K562 (cell line): Measurements from ENCODE around the gene GEN1. TPM values are rescaled to one million over a fixed set of nuclear protein-coding genes. Genes with fewer than 3 reads are reported as not detected.

Experiments used
- ATAC-seq: fragments of 200-7000 bp; cut with Tn5 transposase; 3 replicates; pipeline ENCODE4 v1.9.1; 2020; ENCODE audit warnings: moderate library complexity
- BruUV-seq: library from RNA; stranded (reverse); fragments of 400-500 nt; replicated peaks from 2 replicates; lab custom pipeline; 2021; lab: Mats Ljungman, UMichigan
- CTCF ChIA-PET: fragments of 300-600 bp; formaldehyde crosslinking; extraction: SDS; loops from one replicate; lab custom pipeline; 2021; ENCODE audit warnings: low intra/inter-chr PET ratio; lab: Yijun Ruan, JAX
- POLR2A ChIA-PET: fragments of 300-600, 350-650 bp; sonication (Branson Sonifier 250); formaldehyde crosslinking; extraction: SDS; loops from one replicate; lab custom pipeline; 2021; ENCODE audit warnings: antibody characterized with exemption, inconsistent platforms; lab: Yijun Ruan, JAX
- DNase-seq, 4 experiments: peaks; one replicate each; pipeline versions ENCODE4 v3.0.0 to v3.0.0-alpha.2; 2011 to 2018; ENCODE audit warnings: low spot score in 3 of 4, mixed read lengths in 3 of 4; ENCODE audit errors: extremely low read depth in 1 of 4
- FAIRE-seq: peaks from 2 replicates; lab custom pipeline; 2011; peaks lifted over from hg19 to GRCh38; lab: Jason Lieb, UNC
- H2AFZ ChIP-seq: 2 replicates; pipeline ENCODE4 v1.6.0; 2011; ENCODE audit warnings: low read depth, low read length, control low read depth, inconsistent platforms
- H3K27ac ChIP-seq: fragments of 200-600 bp; 3 replicates; pipeline ENCODE4 v1.8.0; 2011; ENCODE audit warnings: low read depth, mild to moderate bottlenecking, control low read depth, inconsistent platforms, low read length, moderate library complexity, mixed read lengths; ENCODE audit errors: extremely low read depth
- H3K27me3 ChIP-seq, 2 experiments: fragments of 300-600 bp in 1 of 2; 2 replicates in 1 of 2; 3 replicates in 1 of 2; pipeline versions ENCODE4 v1.6.0 to v1.8.0; 2011; ENCODE audit warnings: inconsistent platforms in 2 of 2, low read length in 2 of 2, mild to moderate bottlenecking in 1 of 2, mixed read lengths in 1 of 2, moderate library complexity in 1 of 2; ENCODE audit not compliant: control insufficient read depth in 2 of 2, insufficient read depth in 2 of 2
- H3K36me3 ChIP-seq: fragments of 300-600 bp; 3 replicates; pipeline ENCODE4 v1.8.0; 2011; ENCODE audit warnings: mild to moderate bottlenecking, low read length, inconsistent platforms; ENCODE audit not compliant: control insufficient read depth, insufficient read depth
- H3K4me1 ChIP-seq, 2 experiments: fragments of 200-600 bp in 1 of 2; replicated peaks in 1 of 2; 2 replicates in 1 of 2; 3 replicates in 1 of 2; pipeline versions ENCODE4 v1.5.1 to v1.8.0; 2011; ENCODE audit warnings: inconsistent platforms in 2 of 2, low read length in 2 of 2, mild to moderate bottlenecking in 1 of 2, mixed read lengths in 1 of 2, moderate library complexity in 1 of 2; ENCODE audit not compliant: control insufficient read depth in 2 of 2, insufficient read depth in 2 of 2
- H3K4me2 ChIP-seq: 2 replicates; pipeline ENCODE4 v1.6.1; 2011; ENCODE audit warnings: low read length, control low read depth, inconsistent platforms, mixed read lengths; ENCODE audit not compliant: insufficient read depth
- H3K4me3 ChIP-seq: fragments of 200-600 bp; sonication (generic), shearing (Covaris generic); 2 replicates; pipeline ENCODE4 v1.5.1; 2016; ENCODE audit warnings: control low read depth, inconsistent platforms
- H3K79me2 ChIP-seq: fragments of 200-600 bp; 3 replicates; pipeline ENCODE4 v1.8.0; 2011; ENCODE audit warnings: low read length, inconsistent platforms; ENCODE audit not compliant: control insufficient read depth, insufficient read depth
- H3K9ac ChIP-seq, 2 experiments: 2 replicates each; pipeline versions ENCODE4 v1.6.0 to v1.6.1; 2011; ENCODE audit warnings: low read depth in 2 of 2, low read length in 2 of 2, control low read depth in 1 of 2, inconsistent platforms in 1 of 2, mild to moderate bottlenecking in 1 of 2, mixed read lengths in 1 of 2; ENCODE audit not compliant: insufficient read depth in 1 of 2
- H3K9me1 ChIP-seq: one replicate; pipeline ENCODE4 v1.6.0; 2011; ENCODE audit warnings: inconsistent platforms, mild to moderate bottlenecking, low read length, moderate library complexity; ENCODE audit not compliant: control insufficient read depth, insufficient read depth
- H3K9me3 ChIP-seq: replicated peaks from 2 replicates; pipeline ENCODE4 v1.5.1; 2011; ENCODE audit warnings: low read depth, low read length, inconsistent platforms; ENCODE audit not compliant: control insufficient read depth, insufficient read depth
- H4K20me1 ChIP-seq: replicated peaks from 2 replicates; pipeline ENCODE4 v1.6.1; 2011; ENCODE audit warnings: low read length, inconsistent platforms, mixed read lengths; ENCODE audit not compliant: control insufficient read depth, insufficient read depth
- DACH1 ChIP-seq: fragments of 450-650 bp; IDR thresholded peaks from 2 replicates; pipeline ENCODE4 v1.6.1; 2018; ENCODE audit not compliant: partially characterized antibody
- GABPA ChIP-seq: fragments of 200-800 bp; sonication (Bioruptor generic); conservative IDR thresholded peaks from 2 replicates; pipeline ENCODE4 v1.6.1; 2016; ENCODE audit warnings: low read depth, missing genetic modification characterization, missing compliant biosample characterization
- MTA3 ChIP-seq: fragments of 450-650 bp; formaldehyde crosslinking; IDR thresholded peaks from 2 replicates; pipeline ENCODE4 v1.6.1; 2017; ENCODE audit warnings: mild to moderate bottlenecking, borderline replicate concordance
- RBM25 ChIP-seq: fragments of 200-400 bp; formaldehyde crosslinking; IDR thresholded peaks from 2 replicates; pipeline ENCODE4 v1.6.1; 2018; ENCODE audit warnings: low read length, low read depth, moderate library complexity; ENCODE audit not compliant: severe bottlenecking
- ZNF23 ChIP-seq: fragments of 250-450 bp; sonication (Bioruptor Pico); IDR thresholded peaks from 2 replicates; pipeline ENCODE4 v1.4.0; 2020; ENCODE audit warnings: mild to moderate bottlenecking
- ZNF561 ChIP-seq: fragments of 450-650 bp; formaldehyde crosslinking; conservative IDR thresholded peaks from 2 replicates; pipeline ENCODE4 v1.4.0; 2020; ENCODE audit warnings: mild to moderate bottlenecking, moderate library complexity
- WGBS: fragments of 100-300 bp; shearing (Covaris generic); methylation state at CpG from one replicate; pipeline ENCODE4 v1.1.6; 2016; ENCODE audit warnings: low coverage, mixed read lengths; ENCODE audit not compliant: insufficient coverage; ENCODE audit errors: missing lambda C conversion rate; 5-methylcytosine and 5-hydroxymethylcytosine counted together
- in situ Hi-C: fragments of 300-500 bp; cut with MboI; formaldehyde crosslinking; loops from 4 replicates; pipeline ENCODE4 v1.15.0; 2018; ENCODE audit warnings: inconsistent platforms, mixed read lengths
- intact Hi-C: fragments of 100-400 bp; cut with micrococcal nuclease; formaldehyde crosslinking; loops from 2 replicates; pipeline ENCODE4 v1.14.2; 2022
- polyA plus RNA-seq, 8 experiments: library from polyadenylated mRNA; depleted of rRNA in 4 of 8; stranded (reverse) in 5 of 8; unstranded in 3 of 8; fragments of >200 nt; fragmentation: Nextera tagmentation in 2 of 8; fragmentation: Illumina TruSeq in 1 of 8; extraction: Ambion mirVana in 2 of 8; extraction: Trizol in 1 of 8; gene quantifications; 2 replicates each; pipeline versions ENCODE4 v1.2.1 to v1.2.3, GENCODE V29; 2011 to 2014; ENCODE audit warnings: inconsistent platforms in 1 of 8, missing spikeins in 1 of 8
- total RNA-seq, 7 experiments: library from RNA; depleted of rRNA in 6 of 7; stranded (reverse); fragments of >200 nt in 6 of 7; fragmentation: Illumina TruSeq in 2 of 7; extraction: Trizol in 2 of 7; gene quantifications; 2 replicates each; pipeline versions ENCODE4 v1.2.1 to v1.2.3, GENCODE V29; 2011 to 2021; ENCODE audit warnings: low replicate concordance in 1 of 7

GEN1 gene
- total and polyA plus RNA-seq, 9 of the 15 experiments (the other 6 are each of a cell fraction or from before 2014, with no cell fraction given): 8.6 to 39.7 (median 24.5) TPM

DNA sequence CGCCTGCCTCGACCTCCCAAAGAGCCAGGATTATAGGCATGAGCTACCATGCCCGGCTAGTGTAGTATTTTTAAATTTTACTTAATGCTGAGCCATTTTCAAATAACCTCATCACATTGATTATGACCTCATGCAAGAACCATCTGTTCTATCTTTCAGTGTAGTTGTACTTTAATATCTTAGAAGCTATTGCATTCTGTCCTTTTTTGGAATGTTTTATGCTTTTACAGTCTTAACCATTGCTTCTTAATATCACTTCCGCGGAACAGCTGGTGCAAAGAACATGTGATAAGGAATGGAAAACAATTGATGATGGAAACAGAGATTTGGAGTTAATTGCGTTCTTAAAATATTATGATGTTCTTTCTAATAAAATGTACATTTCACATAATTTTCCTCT, 2.7 kb downstream of the GEN1 start:
- no peaks in the 10 kb centered on the region for H3K27me3 ChIP-seq
- H3K9me1 ChIP-seq: no peaks in the 10 kb centered on the region
- no peak for ATAC-seq
- BruUV-seq: no TSS peak
- 57% methylated on average over 6 of the region's 6 CpGs for WGBS
- H3K4me1 ChIP-seq: peaks cover 7 to 25% of the 10 kb centered on the region in 2 experiments
- intact Hi-C loops: no loop called here
- no peak for DNase-seq
- TF ChIP-seq DACH1 (peak; percentile 53), ZNF561 (no peak)
- in situ Hi-C loops: no loop called here
- CTCF ChIA-PET: no interaction called here
- H3K4me2 ChIP-seq: peak overlapping the region; percentile 39
- no peaks in the 10 kb centered on the region for H3K9me3 ChIP-seq
- no peak overlapping the region for H3K27ac ChIP-seq
- POLR2A ChIA-PET: no interaction called here
- H3K9ac ChIP-seq: no peak overlapping the region
- no peak for FAIRE-seq
- no peaks in the 10 kb centered on the region for H4K20me1 ChIP-seq
- H2AFZ ChIP-seq: no peak overlapping the region
- peaks cover 84% of the 10 kb centered on the region for H3K79me2 ChIP-seq
- peaks cover 32% of the 10 kb centered on the region for H3K36me3 ChIP-seq
- no peak overlapping the region for H3K4me3 ChIP-seq

DNA sequence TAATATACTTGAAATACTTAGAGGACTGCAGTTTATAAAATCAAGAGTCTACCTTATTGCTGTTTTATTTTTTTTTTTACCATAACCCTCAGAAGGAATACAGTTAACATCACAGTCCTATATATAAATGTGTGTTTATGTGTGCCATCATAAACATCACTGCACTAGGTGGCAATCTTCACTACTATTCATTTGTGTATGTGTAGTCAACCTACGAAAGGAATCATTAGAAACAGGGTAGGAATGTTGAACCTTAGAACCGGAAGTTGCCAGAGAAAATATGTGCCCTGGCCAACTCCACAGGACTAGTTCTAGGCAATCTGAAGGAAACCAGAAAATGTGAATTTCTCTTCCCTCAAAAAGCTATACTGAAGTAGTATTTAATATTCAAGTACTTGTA, 3.4 kb downstream of the GEN1 start:
- intact Hi-C loops (no loop called here), in situ Hi-C loops (no loop called here)
- no peaks in the 10 kb centered on the region for H4K20me1 ChIP-seq
- FAIRE-seq: no peak
- H3K9me1 ChIP-seq: no peaks in the 10 kb centered on the region
- 50% methylated on average over 2 of the region's 2 CpGs for WGBS
- H3K9ac ChIP-seq: peak overlapping the region in 1 of 2 experiments; percentile 34; a peak in 2 of 4 replicates
- H3K9me3 ChIP-seq: no peaks in the 10 kb centered on the region
- ATAC-seq: no peak
- peaks cover 7 to 19% of the 10 kb centered on the region in 2 experiments for H3K4me1 ChIP-seq
- no peaks in the 10 kb centered on the region for H3K27me3 ChIP-seq
- peaks cover 78% of the 10 kb centered on the region for H3K79me2 ChIP-seq
- DNase-seq: no peak
- no peak overlapping the region for H3K4me3 ChIP-seq
- ChIA-PET POLR2A (interaction anchor here (1.7 kb wide), 1 partner anchor 9 kb away, joined by 3 read pairs; no protein-coding TSS in a partner anchor), CTCF (no interaction called here)
- no TSS peak for BruUV-seq
- peak; percentile 43; the same call in 1 of the 2 replicates for TF ChIP-seq GABPA
- TF ChIP-seq RBM25: no peak
- TF ChIP-seq ZNF23 (CRISPR knock-in tag): no peak
- TF ChIP-seq MTA3: no peak
- peak overlapping the region; percentile 28; the same call in 1 of the 2 replicates for H3K4me2 ChIP-seq
- H2AFZ ChIP-seq: no peak overlapping the region
- H3K36me3 ChIP-seq: peaks cover 29% of the 10 kb centered on the region
- H3K27ac ChIP-seq: 0 out of 3 replicates have a peak overlapping the region, but pooled peaks have one; percentile 31
